ENCODE data around the gene EIF3F. TPM values are rescaled to one million over a fixed set of nuclear protein-coding genes. Genes with fewer than 3 reads are reported as not detected.

EIF3F gene
- polyA plus RNA-seq, 2 of the 4 experiments (the other 2 are of a cell fraction) = 119 to 293 TPM

- WGBS (ENCODE audit: missing lambda C conversion rate) = 11% methylated on average over 2 of the region's 3 CpGs
- Histone ChIP-seq H3K9me3 (no peaks in the 10 kb centered on the region), H3K4me1 (no peaks in the 10 kb centered on the region), H3K4me2 (no peak overlapping the region), H3K27ac (no peak overlapping the region), H3K4me3 (no peak overlapping the region)
- POLR2A ChIA-PET = no interaction called here
- FAIRE-seq (no peak), ATAC-seq (no peak), DNase-seq (ENCODE audit: low read depth in 1 of 2, low spot score in 1 of 2) (no peak)
- TF ChIP-seq TP53 (CRISPR knock-in tag; IDR thresholded peaks at IDR 0.05) = no peak
- no peak for TF ChIP-seq KDM5A (IDR thresholded peaks at IDR 0.05)
- TF ChIP-seq JUN (IDR thresholded peaks at IDR 0.05) = no peak
- TF ChIP-seq HEYL (CRISPR knock-in tag; IDR thresholded peaks at IDR 0.05) = no peak
- no peak for TF ChIP-seq CBX8 (IDR thresholded peaks at IDR 0.05)
- TF ChIP-seq FOSB (CRISPR knock-in tag; IDR thresholded peaks at IDR 0.05) = no peak
- no peak for TF ChIP-seq PBX3 (IDR thresholded peaks at IDR 0.05)
- no peak for TF ChIP-seq HMGXB4 (CRISPR knock-in tag; IDR thresholded peaks at IDR 0.05; ENCODE audit: borderline replicate concordance)
- TF ChIP-seq HOXB13 (CRISPR knock-in tag; IDR thresholded peaks at IDR 0.05; ENCODE audit: low read depth) = no peak
- TF ChIP-seq BHLHE40 (IDR thresholded peaks at IDR 0.05; ENCODE audit: low read depth, low read length) = no peak
- TF ChIP-seq FOSL2 (IDR thresholded peaks at IDR 0.05) = no peak
- TF ChIP-seq FOSL2 (CRISPR knock-in tag; IDR thresholded peaks at IDR 0.05) = no peak
- TF ChIP-seq CHD2 (IDR thresholded peaks at IDR 0.05; ENCODE audit: low read length, partially characterized antibody) = no peak
- no peak for TF ChIP-seq JUNB (IDR thresholded peaks at IDR 0.05)
- no peak for TF ChIP-seq POLR2A (IDR thresholded peaks at IDR 0.05; ENCODE audit: low read length)
- CTCF ChIA-PET = interaction anchor here (1.1 to 17.4 kb wide), 15 partner anchors 10 to 74 kb away, joined by 3 to 644 read pairs (median 19); partner anchors contain the start of gene TUB
These were observed 47.0 kb downstream of the EIF3F start for GRCh38 chr11:8034106-8034585.

- no peak overlapping the region for H3K4me3 ChIP-seq
- no peak for ATAC-seq
- no peak for FAIRE-seq
- no peak overlapping the region for H3K4me2 ChIP-seq
- no peak for DNase-seq (ENCODE audit: low read depth in 1 of 2, low spot score in 1 of 2)
- CTCF ChIA-PET = interaction anchor here (0.8 to 17.4 kb wide), 12 partner anchors 10 to 73 kb away, joined by 3 to 644 read pairs (median 38); partner anchors contain the start of gene TUB
- 57% methylated on average over 5 of the region's 5 CpGs for WGBS (ENCODE audit: missing lambda C conversion rate)
- H3K4me1 ChIP-seq = no peaks in the 10 kb centered on the region
- POLR2A ChIA-PET = no interaction called here
- H3K27ac ChIP-seq = no peak overlapping the region
- no peak for TF ChIP-seq HOXB13 (CRISPR knock-in tag; IDR thresholded peaks at IDR 0.05; ENCODE audit: low read depth)
- TF ChIP-seq EP300 (IDR thresholded peaks at IDR 0.05) = no peak
- TF ChIP-seq NR3C1 (IDR thresholded peaks at IDR 0.05) = no peak
- no peak for TF ChIP-seq KDM5A (IDR thresholded peaks at IDR 0.05)
- TF ChIP-seq FOSL2 (IDR thresholded peaks at IDR 0.05) = no peak
- no peak for TF ChIP-seq FOSL2 (CRISPR knock-in tag; IDR thresholded peaks at IDR 0.05)
- TF ChIP-seq HES2 (IDR thresholded peaks at IDR 0.05) = no peak
- no peak for TF ChIP-seq MAZ (IDR thresholded peaks at IDR 0.05; ENCODE audit: borderline replicate concordance, low read depth, low read length)
- TF ChIP-seq, protein P1, sequence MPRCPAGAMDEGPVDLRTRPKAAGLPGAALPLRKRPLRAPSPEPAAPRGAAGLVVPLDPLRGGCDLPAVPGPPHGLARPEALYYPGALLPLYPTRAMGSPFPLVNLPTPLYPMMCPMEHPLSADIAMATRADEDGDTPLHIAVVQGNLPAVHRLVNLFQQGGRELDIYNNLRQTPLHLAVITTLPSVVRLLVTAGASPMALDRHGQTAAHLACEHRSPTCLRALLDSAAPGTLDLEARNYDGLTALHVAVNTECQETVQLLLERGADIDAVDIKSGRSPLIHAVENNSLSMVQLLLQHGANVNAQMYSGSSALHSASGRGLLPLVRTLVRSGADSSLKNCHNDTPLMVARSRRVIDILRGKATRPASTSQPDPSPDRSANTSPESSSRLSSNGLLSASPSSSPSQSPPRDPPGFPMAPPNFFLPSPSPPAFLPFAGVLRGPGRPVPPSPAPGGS (IDR thresholded peaks at IDR 0.05) = no peak
- TF ChIP-seq TFCP2L1 (CRISPR knock-in tag; IDR thresholded peaks at IDR 0.05) = no peak
- TF ChIP-seq ZNF302 (CRISPR knock-in tag; IDR thresholded peaks at IDR 0.05) = no peak
- no peak for TF ChIP-seq HEYL (CRISPR knock-in tag; IDR thresholded peaks at IDR 0.05)
- TF ChIP-seq FOXS1 (CRISPR knock-in tag; IDR thresholded peaks at IDR 0.05) = no peak
- no peak for TF ChIP-seq USF2 (IDR thresholded peaks at IDR 0.05)
- TF ChIP-seq ZC3H11A (IDR thresholded peaks at IDR 0.05) = no peak
- TF ChIP-seq RNF2 (IDR thresholded peaks at IDR 0.05; ENCODE audit: borderline replicate concordance, low read depth) = no peak
- no peak for TF ChIP-seq REST (IDR thresholded peaks at IDR 0.05)
- TF ChIP-seq ESRRA (IDR thresholded peaks at IDR 0.05; ENCODE audit: borderline replicate concordance, low read length) = no peak
- no peaks in the 10 kb centered on the region for H3K9me3 ChIP-seq
These were observed 47.6 kb downstream of the EIF3F start for GRCh38 chr11:8034604-8035190.

Data from A549 (cell line).